Upper lobe of left lung (tissue), 6 donors: ENCODE results near the gene TNFRSF6B. TPM values are rescaled to one million over a fixed set of nuclear protein-coding genes. Genes with fewer than 3 reads are reported as not detected.
A peak's percentile ranks its signal among the peaks of the same experiment; 100 is the strongest.

Experiments used
- ATAC-seq, 2 donors: fragments of 200-7000 bp; cut with Tn5 transposase; one replicate each; pipeline ENCODE4 v1.9.1; 2022; ENCODE audit warnings: mild to moderate bottlenecking in 2 of 2, moderate library complexity in 2 of 2; ENCODE audit not compliant: low FRiP score in 2 of 2
- DNase-seq, 2 donors: peaks; one replicate each; pipeline ENCODE4 v3.0.0-alpha.2; 2019 to 2020
- H3K27ac ChIP-seq, 4 donors: fragments of 200-600 bp; sonication (generic); one replicate each; pipeline ENCODE4 v1.5.1; 2016 to 2019
- H3K27me3 ChIP-seq, 4 donors: fragments of 200-600 bp; sonication (generic); one replicate each; pipeline ENCODE4 v1.5.1; 2017 to 2019
- H3K36me3 ChIP-seq, 4 donors: fragments of 200-600 bp; sonication (generic); one replicate each; pipeline ENCODE4 v1.5.1; 2016 to 2019
- H3K4me1 ChIP-seq, 4 donors: fragments of 200-600 bp; sonication (generic); one replicate each; pipeline ENCODE4 v1.5.1; 2018 to 2019
- H3K4me3 ChIP-seq, 4 donors: fragments of 200-600 bp; sonication (generic); one replicate each; pipeline ENCODE4 v1.5.1; 2017 to 2019; ENCODE audit warnings: mild to moderate bottlenecking in 2 of 4, moderate library complexity in 1 of 4
- H3K9me3 ChIP-seq, 4 donors: fragments of 200-600 bp; sonication (generic); one replicate each; pipeline ENCODE4 v1.5.1; 2018 to 2019
- EP300 ChIP-seq, 4 donors: sonication (generic); formaldehyde crosslinking; IDR thresholded peaks; one replicate each; pipeline ENCODE4 v1.5.1; 2017; ENCODE audit warnings: antibody characterized with exemption in 4 of 4, control low read depth in 2 of 4
- POLR2A ChIP-seq, 4 donors: fragments of 450-650 bp; IDR thresholded peaks; one replicate each; pipeline ENCODE4 v1.5.1; 2016 to 2017; ENCODE audit warnings: antibody characterized with exemption in 4 of 4, mild to moderate bottlenecking in 2 of 4
- POLR2AphosphoS5 ChIP-seq, 2 donors: sonication (generic); formaldehyde crosslinking; IDR thresholded peaks; one replicate each; pipeline ENCODE4 v1.5.1; 2017; ENCODE audit warnings: antibody characterized with exemption in 2 of 2
- WGBS, 2 donors: methylation state at CpG; one replicate each; pipeline ENCODE4 v1.1.5; 2017 to 2018; 5-methylcytosine and 5-hydroxymethylcytosine counted together
- total RNA-seq, 6 donors: library from RNA; depleted of rRNA in 4 of 6; stranded (reverse); fragments of >200 nt in 4 of 6; gene quantifications; one replicate each; pipeline versions ENCODE4 v1.1.0 to v1.2.1, GENCODE V29; 2016 to 2021
- TF ChIP-seq, protein P1 (sequence below), 6 experiments: fragments of 450-650 bp in 4 of 6; fragments of 200-600 bp in 2 of 6; sonication (generic) in 2 of 6; IDR thresholded peaks; one replicate each; pipeline ENCODE4 v1.5.1; 2016 to 2019; ENCODE audit warnings: antibody characterized with exemption in 6 of 6
- donor health status: DM: no; HTN: no; CAD: no; lungs with moderate emphysema.
- donor health status: DM: no; HTN: yes; CAD: no; lungs with severe emphysema.

TNFRSF6B gene
- total RNA-seq, 6 donors from 2014 or later = 13.8 to 34.8 (median 16.9) TPM

DNA sequence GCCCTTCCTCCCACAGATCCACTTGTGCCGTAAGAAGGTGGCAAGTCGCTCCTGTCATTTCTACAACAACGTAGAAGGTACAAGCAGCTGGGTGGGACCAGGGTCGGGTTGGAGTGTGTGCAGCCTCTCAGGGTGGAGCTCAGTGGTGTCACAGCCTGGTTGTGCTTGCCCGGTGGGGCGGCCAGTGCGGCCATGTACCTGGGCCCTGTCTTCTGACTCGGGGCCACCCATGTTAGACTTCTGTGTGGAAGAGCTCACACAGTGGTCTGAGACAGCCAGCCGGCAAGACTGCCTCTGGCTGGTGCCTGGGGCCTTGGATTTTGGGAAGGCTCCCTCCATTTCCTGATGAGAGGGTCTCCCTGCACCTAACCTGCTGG lies 33.7 kb upstream of the TNFRSF6B start:
- peaks cover 13 to 15% (median 15%) of the 10 kb centered on the region in 4 donors for H3K4me1 ChIP-seq
- DNase-seq (no peak), ATAC-seq (no peak)
- no peak overlapping the region for H3K4me3 ChIP-seq
- peaks cover 6 to 70% (median 51%) of the 10 kb centered on the region in 4 donors for H3K36me3 ChIP-seq
- H3K27me3 ChIP-seq = no peaks in the 10 kb centered on the region
- no peaks in the 10 kb centered on the region for H3K9me3 ChIP-seq
- no peak overlapping the region for H3K27ac ChIP-seq
- 95 to 97% methylated on average over 6 to 9 of the region's 9 CpGs for WGBS, 2 donors
- no peak for TF ChIP-seq POLR2AphosphoS5 (IDR thresholded peaks at IDR 0.05)
- TF ChIP-seq, protein P1, sequence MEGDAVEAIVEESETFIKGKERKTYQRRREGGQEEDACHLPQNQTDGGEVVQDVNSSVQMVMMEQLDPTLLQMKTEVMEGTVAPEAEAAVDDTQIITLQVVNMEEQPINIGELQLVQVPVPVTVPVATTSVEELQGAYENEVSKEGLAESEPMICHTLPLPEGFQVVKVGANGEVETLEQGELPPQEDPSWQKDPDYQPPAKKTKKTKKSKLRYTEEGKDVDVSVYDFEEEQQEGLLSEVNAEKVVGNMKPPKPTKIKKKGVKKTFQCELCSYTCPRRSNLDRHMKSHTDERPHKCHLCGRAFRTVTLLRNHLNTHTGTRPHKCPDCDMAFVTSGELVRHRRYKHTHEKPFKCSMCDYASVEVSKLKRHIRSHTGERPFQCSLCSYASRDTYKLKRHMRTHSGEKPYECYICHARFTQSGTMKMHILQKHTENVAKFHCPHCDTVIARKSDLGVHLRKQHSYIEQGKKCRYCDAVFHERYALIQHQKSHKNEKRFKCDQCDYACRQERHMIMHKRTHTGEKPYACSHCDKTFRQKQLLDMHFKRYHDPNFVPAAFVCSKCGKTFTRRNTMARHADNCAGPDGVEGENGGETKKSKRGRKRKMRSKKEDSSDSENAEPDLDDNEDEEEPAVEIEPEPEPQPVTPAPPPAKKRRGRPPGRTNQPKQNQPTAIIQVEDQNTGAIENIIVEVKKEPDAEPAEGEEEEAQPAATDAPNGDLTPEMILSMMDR (IDR thresholded peaks at IDR 0.05) = no peak
- TF ChIP-seq EP300 (IDR thresholded peaks at IDR 0.05) = no peak
- no peak for TF ChIP-seq POLR2A (IDR thresholded peaks at IDR 0.05)

DNA sequence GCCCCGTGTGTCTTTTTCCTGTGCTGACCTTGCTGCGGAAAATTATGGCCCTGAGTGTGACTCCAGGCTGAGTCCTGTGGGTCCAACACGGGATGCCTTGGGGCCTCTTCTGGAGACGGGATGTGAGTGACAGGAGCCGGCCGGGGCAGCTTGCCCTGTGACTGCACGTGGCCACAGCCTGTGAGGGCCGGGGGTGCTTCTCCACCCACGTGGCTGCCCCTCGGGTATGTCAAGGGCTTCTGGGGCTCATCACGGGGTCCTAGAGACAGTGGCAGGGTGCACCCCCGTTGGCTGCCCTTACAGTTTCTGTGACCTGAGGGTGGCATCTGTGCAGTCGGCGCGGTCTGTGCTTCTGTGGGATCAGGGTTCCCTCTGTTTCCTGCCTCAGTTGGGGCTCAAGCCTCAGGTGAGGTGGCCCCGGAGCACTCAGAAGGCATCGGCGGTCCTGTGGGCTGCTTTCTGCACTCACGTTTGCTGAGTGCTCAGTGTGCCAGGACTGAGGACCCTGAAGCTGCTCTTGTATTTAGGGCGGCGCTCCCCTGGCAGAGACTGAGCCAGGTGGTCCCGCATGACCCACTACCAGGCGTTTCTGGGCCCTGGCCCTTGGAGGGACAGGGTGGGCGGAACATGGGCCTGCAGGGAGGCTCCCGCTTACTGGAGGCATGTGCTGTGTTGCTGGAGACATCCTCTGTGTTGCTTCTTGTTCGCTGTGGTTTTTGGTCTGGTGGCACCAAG lies 33.0 kb upstream of the TNFRSF6B start:
- H3K9me3 ChIP-seq = no peaks in the 10 kb centered on the region
- ATAC-seq (no peak), DNase-seq (peak in 1 of 2 donors; percentile 72)
- H3K36me3 ChIP-seq = peaks cover 6 to 77% (median 58%) of the 10 kb centered on the region in 4 donors
- TF ChIP-seq EP300 (IDR thresholded peaks at IDR 0.05) (no peak), POLR2A (IDR thresholded peaks at IDR 0.05) (no peak), POLR2AphosphoS5 (IDR thresholded peaks at IDR 0.05) (no peak)
- TF ChIP-seq, protein P1 (IDR thresholded peaks at IDR 0.05) = no peak
- H3K27ac ChIP-seq = no peak overlapping the region
- no peaks in the 10 kb centered on the region for H3K27me3 ChIP-seq
- no peak overlapping the region for H3K4me3 ChIP-seq
- peaks cover 11 to 13% (median 12%) of the 10 kb centered on the region in 4 donors for H3K4me1 ChIP-seq
- WGBS, 2 donors = 94 to 96% methylated on average over 18 to 25 of the region's 26 CpGs

DNA sequence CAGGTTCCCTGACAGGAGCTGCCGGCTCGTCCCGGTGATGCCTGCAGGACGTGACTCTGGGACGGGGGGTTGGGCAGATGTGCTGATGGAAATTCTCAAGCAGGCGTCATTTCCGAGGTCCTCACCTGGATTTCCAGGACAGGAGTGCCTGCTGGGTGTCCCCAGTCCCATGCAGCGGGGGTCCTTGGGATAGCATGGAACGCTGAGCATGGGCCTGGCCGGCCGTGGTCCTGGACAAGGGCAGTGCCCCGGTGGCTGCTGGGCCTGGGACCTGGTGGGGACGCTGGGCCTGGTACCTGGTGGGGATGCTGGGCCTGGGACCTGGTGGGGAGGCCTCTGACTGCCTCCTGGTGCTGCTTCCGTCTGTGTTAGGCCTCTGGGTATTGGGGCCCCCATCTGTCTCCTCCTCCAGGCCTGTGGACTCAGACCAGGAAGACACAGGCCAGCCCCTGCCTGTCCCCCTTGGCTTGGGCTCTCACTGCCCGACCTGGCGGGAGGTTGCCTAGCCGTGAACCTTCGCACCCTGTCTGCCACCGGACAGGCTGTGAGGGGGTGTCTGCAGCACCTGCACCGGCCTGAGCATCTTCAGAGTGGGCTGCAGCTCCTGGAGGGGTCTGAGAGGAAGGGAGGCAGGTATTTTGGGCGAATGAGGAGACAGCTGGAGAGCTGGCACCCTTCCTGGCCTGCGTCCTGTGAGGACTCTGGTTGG lies 32.2 kb upstream of the TNFRSF6B start:
- Histone ChIP-seq H3K9me3 (no peaks in the 10 kb centered on the region), H3K27ac (no peak overlapping the region), H3K4me1 (peaks cover 5 to 7% (median 5%) of the 10 kb centered on the region in 4 donors), H3K36me3 (peaks cover 6 to 83% (median 64%) of the 10 kb centered on the region in 4 donors), H3K4me3 (no peak overlapping the region), H3K27me3 (no peaks in the 10 kb centered on the region)
- TF ChIP-seq EP300 (IDR thresholded peaks at IDR 0.05) = no peak
- TF ChIP-seq, protein P1 (IDR thresholded peaks at IDR 0.05) = no peak
- ATAC-seq (no peak), DNase-seq (peak in 1 of 2 donors; percentile 68)
- 88 to 90% methylated on average over 6 to 15 of the region's 22 CpGs for WGBS, 2 donors

DNA sequence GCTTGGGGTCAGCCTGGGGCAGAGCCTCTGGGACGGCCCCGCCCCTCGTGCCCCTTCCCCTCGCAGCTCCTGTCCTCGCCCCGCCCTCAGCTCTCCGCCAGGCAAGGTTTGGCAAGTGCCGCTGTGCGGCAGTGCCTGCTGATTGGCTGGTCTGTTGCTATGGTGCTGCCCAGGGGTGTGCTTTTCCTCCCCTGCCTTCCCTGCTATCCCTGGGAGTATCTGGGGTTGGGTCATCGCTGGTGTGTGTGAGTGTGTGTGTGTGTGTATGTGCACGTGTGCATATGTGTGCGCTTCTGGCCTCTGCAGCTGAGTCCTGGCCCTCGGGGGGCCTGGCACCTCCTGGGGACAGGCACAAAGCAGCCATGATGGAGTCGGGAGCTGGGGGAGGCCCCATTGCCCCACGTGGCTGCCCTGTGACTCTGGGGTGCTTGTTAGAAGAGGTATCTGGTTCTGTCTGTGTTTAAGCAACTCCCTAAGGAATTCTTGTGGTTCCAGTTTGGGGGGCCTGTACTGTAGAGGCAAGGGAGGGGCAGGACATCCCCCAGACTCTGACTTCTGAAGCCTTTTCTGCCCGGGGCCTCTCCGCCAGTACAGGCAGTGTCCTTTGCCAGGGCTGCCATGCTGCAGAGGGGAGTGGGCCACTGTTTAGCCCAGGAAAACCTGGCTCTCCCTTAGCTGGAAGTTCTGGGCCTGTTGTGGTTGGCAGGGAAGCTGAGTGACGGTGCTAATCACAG lies 31.4 kb upstream of the TNFRSF6B start:
- H3K27ac ChIP-seq = no peak overlapping the region
- H3K36me3 ChIP-seq = peaks cover 6 to 83% (median 64%) of the 10 kb centered on the region in 4 donors
- TF ChIP-seq, protein P1 (IDR thresholded peaks at IDR 0.05) = no peak
- TF ChIP-seq POLR2AphosphoS5 (IDR thresholded peaks at IDR 0.05) (no peak), EP300 (IDR thresholded peaks at IDR 0.05) (no peak), POLR2A (IDR thresholded peaks at IDR 0.05) (no peak)
- H3K9me3 ChIP-seq = no peaks in the 10 kb centered on the region
- ATAC-seq (no peak), DNase-seq (peak in 1 of 2 donors; percentile 64)
- H3K4me3 ChIP-seq = no peak overlapping the region
- H3K27me3 ChIP-seq = no peaks in the 10 kb centered on the region
- H3K4me1 ChIP-seq = no peaks in the 10 kb centered on the region
- WGBS, 2 donors = 80 to 86% methylated on average over 7 to 18 of the region's 18 CpGs
